HK-2 (cell line): ENCODE results near the gene OR52N1.
A peak's percentile ranks its signal among the peaks of the same experiment; 100 is the strongest.

Source experiments
- DNase-seq: peaks from one replicate; pipeline ENCODE4 v3.0.0-alpha.2; 2018; ENCODE audit not compliant: unreplicated experiment

Gene OR52N1

GRCh38 chr11:5791165-5791564 lies at the start of gene OR52N1:
Gene OR52N1 (minus strand): TSS chr11:5791265. CDS start chr11:5788816, 2,449 bp downstream.
- DNase-seq, result no peak

GRCh38 chr11:5837695-5838094 lies 46.6 kb upstream of the OR52N1 start:
- no peak for DNase-seq

GRCh38 chr11:5833446-5833845 lies 42.4 kb upstream of the OR52N1 start:
- no peak for DNase-seq

GRCh38 chr11:5831196-5831829 lies 40.2 kb upstream of the OR52N1 start:
- DNase-seq, result no peak

GRCh38 chr11:5818245-5818886 lies 27.3 kb upstream of the OR52N1 start:
- no peak for DNase-seq

GRCh38 chr11:5815534-5815933 lies 24.5 kb upstream of the OR52N1 start:
- no peak for DNase-seq

- DNase-seq, result no peak
Measured at GRCh38 chr11:5809905-5810795, 19.1 kb upstream of the OR52N1 start.

GRCh38 chr11:5809122-5809519 lies 18.1 kb upstream of the OR52N1 start:
- DNase-seq, result no peak

- peak; percentile 34 for DNase-seq
Measured at GRCh38 chr11:5808500-5809121, 17.5 kb upstream of the OR52N1 start, which contains the start of gene OR52N2. Gene OR52N2 (plus strand): TSS chr11:5808924. CDS start chr11:5820336, 11,412 bp downstream.

- DNase-seq, result no peak
Measured at GRCh38 chr11:5807580-5807979, 16.5 kb upstream of the OR52N1 start.

- no peak for DNase-seq
Measured at GRCh38 chr11:5803982-5804381, 12.9 kb upstream of the OR52N1 start.

GRCh38 chr11:5796541-5796940 lies 5.5 kb upstream of the OR52N1 start:
- DNase-seq, result no peak

GRCh38 chr11:5783255-5783654 lies 7.8 kb downstream of the OR52N1 start, which contains the start of gene OR52N5:
Gene OR52N5 (minus strand): TSS chr11:5783355. CDS start chr11:5778634, 4,721 bp downstream.
- DNase-seq, result no peak

GRCh38 chr11:5767056-5767455 lies 24.0 kb downstream of the OR52N1 start:
- DNase-seq, result no peak

- DNase-seq, result no peak
Measured at GRCh38 chr11:5753943-5754342, 37.1 kb downstream of the OR52N1 start, which contains the start of gene OR52N4. Gene OR52N4 (plus strand): TSS chr11:5754243. CDS start chr11:5754741, 498 bp downstream.

- no peak for DNase-seq
Measured at GRCh38 chr11:5749836-5750235, 41.2 kb downstream of the OR52N1 start.

- DNase-seq, result no peak
Measured at GRCh38 chr11:5746614-5747013, 44.5 kb downstream of the OR52N1 start.

- no peak for DNase-seq
Measured at GRCh38 chr11:5738431-5738830, 52.6 kb downstream of the OR52N1 start.

- DNase-seq, result no peak
Measured at GRCh38 chr11:5737670-5738392, 53.2 kb downstream of the OR52N1 start.

- DNase-seq, result no peak
Measured at GRCh38 chr11:5737091-5737490, 54.0 kb downstream of the OR52N1 start.
